Stimulated activated CD8-positive, alpha-beta memory T cell treated with anti-CD3 and anti-CD28 coated beads, Interleukin-12 subunit alpha, Interleukin-12 subunit beta, amount 100 ng/mL, for 24 hours (primary cell): ENCODE measurements around the gene RAPGEF4.

ENCODE experiments used
- DNase-seq: peaks from one replicate; pipeline ENCODE4 v3.0.0-alpha.2; 2020; ENCODE audit errors: extremely low read depth

RAPGEF4 gene

DNA sequence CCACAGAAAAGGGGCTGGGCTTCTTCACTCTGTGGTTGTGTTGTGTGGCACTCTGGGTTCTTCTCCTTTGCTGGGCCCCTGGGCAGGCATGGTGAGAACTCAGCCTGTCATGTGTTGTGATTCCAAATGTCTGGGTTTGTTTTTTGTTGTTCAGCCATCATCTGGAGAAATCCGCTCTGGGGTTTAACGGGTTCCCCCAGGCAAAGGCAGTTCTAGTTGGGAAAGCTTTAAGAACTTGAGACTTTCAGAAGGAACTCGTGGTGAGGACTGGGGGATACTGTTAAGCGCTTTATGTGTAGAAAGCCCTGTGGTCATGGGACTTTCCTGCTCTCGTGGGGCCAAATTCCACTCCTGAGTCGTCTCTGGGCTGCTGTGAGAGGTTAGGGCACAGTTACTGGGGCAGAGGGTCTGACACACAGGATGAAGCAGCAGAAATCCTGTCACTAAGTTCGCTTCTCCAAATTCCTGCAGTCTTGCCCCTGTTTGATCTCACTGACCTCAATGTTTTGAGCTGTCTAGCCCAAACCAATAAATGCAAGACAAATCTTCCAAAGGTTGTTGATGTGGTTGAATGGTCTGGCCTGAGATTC lies 87.7 kb downstream of the RAPGEF4 start:
- no peak for DNase-seq

- no peak for DNase-seq
These were observed 90.9 kb downstream of the RAPGEF4 start for GRCh38 chr2:172826522-172826921.

DNA sequence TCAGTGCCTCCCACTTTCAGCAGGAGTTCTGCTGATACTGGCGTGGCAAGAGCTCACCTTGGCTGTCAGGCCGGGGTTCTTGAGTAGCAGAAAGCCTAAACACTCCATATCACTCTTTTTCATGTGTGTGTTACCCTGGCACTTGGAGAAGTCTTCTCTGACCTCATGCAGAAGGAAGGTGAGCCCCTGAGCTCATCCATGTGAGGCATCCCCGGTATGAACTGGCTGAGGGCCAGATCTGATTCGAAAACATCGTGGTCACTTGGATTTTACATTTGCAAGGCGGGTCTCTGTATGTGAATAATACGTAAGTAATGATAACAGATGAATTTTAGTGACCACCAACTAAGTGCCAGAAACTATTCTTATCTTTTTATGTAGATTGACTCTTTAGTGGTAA lies 93.6 kb downstream of the RAPGEF4 start:
- DNase-seq = no peak

DNA sequence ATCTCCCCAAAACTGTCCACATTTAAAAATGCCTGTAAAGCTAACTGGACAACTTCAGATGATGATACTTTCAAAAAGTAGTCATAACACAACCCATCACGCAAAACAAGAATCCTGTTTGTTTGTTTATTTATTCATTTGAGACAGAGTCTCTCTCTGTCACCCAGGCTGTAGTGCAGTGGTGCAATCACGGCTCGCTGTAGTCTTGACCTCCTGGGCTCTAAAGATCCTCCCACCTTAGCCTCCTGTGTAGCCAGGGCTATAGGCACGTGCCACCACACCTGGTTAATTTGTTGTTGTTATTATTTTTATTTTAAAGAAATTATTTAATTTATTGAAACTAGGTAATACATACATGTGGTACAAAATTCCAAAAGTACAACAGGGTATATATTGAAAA lies 94.8 kb downstream of the RAPGEF4 start:
- DNase-seq = no peak

DNA sequence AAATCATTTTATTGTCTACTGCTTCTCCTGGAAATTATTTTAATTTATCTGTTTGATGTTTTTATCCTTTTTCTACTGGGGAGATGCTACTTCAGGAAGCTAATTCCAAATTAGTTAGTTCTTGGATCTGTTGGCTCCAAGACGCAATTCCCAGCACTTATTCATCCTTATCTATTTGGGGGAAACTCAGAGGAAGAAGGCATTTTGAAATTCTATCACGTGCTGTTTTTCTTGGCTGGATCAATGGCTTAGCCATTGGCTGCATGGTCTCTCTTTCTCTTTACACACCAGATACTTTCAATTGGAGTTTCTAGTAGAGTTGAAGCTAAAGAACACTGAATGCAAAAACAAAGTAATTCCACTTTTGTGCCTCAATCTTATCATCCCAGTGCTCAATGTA lies 98.3 kb downstream of the RAPGEF4 start:
- no peak for DNase-seq

DNA sequence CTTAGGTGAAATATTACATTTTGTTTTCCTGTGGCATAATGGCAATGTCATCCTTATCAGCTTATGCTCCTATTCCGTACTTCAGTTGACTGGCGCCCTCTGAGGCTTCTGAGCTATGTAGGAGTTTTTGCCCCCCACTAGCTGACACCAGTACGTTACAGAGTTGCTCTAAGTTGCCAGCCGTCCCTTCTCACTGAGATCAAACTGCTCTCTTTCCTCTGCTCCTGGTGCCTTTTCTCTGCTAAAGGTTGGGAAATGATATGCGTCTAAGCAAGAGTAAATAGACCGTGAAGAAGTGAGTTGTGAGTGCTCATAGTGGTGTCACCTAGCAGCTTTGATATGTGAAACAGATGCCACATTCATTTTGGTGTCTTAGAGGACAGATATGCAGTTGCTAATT lies 99.2 kb downstream of the RAPGEF4 start:
- DNase-seq = no peak

GRCh38 chr2:172836347-172836821 lies 100.7 kb downstream of the RAPGEF4 start:
- no peak for DNase-seq

- no peak for DNase-seq
These were observed 101.2 kb downstream of the RAPGEF4 start for GRCh38 chr2:172836827-172837226.

- no peak for DNase-seq
These were observed 103.8 kb downstream of the RAPGEF4 start for GRCh38 chr2:172839446-172839845.

GRCh38 chr2:172842511-172843265 lies 107.0 kb downstream of the RAPGEF4 start:
- DNase-seq = no peak

DNA sequence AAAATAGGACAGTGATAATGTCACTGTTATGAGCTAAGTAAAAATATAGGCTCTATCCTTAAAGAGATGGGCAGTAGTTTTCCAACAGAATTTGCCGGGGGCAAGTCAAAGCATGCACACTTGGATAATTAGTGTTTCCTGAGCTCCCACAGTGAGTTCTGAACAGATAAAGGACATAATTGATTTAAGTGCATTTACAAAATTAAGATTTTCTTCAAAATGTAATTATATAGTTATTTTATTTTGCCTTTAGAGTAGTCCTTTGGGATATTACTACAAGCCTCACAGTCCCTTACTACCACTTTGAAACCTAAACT lies 107.6 kb downstream of the RAPGEF4 start:
- no peak for DNase-seq

- DNase-seq = no peak
These were observed 108.5 kb downstream of the RAPGEF4 start for GRCh38 chr2:172843902-172844715.

DNA sequence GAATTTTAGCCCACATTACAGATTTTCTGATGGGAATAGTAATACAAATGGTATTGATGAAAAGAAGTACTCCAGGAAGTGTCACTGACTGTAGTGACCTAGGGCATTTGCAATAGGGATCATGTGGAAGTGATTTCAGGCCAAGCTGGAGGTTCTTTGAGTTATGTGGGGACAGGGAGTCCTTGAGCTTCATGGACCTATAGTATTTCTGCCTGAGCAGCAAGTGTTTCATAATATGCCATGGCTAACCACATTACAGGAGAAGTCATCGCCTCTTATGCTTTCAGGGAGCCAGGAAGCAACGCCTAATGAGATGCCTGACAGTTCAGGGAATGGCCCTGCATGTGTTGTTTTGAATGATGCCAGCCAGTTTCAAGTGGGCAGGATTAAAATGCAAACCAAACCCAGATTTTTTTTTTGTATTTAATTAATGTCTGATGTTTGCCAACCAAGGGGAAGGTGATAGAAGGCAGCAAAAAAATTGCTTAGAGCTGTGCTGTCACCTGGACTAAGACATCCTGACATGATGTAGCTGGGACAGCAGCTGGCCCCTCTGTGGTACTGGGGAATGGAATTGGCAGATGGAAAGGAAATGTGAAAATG lies 109.5 kb downstream of the RAPGEF4 start:
- DNase-seq = no peak

- DNase-seq = no peak
These were observed 110.9 kb downstream of the RAPGEF4 start for GRCh38 chr2:172846551-172846950.

- no peak for DNase-seq
These were observed 111.5 kb downstream of the RAPGEF4 start for GRCh38 chr2:172847188-172847587.

DNA sequence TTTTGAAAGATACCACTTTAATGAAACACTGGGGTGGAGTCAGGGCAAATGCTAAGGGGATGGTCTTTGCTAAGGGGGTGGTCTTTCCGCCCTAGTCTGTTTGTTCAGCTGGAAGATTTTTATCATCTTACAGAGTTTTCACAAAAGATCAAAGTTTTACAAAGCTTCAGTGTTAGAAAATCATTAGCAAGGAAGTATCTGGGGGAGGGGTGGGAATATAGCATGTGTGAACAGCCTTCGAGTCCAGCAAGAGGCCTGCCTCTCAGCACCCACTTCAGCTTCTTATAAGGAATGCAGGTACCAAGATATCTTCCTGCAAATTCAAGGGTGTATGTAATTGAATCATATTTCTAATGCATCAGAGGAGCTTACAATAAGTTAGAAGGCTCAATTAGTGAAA lies 112.9 kb downstream of the RAPGEF4 start:
- DNase-seq = no peak

DNA sequence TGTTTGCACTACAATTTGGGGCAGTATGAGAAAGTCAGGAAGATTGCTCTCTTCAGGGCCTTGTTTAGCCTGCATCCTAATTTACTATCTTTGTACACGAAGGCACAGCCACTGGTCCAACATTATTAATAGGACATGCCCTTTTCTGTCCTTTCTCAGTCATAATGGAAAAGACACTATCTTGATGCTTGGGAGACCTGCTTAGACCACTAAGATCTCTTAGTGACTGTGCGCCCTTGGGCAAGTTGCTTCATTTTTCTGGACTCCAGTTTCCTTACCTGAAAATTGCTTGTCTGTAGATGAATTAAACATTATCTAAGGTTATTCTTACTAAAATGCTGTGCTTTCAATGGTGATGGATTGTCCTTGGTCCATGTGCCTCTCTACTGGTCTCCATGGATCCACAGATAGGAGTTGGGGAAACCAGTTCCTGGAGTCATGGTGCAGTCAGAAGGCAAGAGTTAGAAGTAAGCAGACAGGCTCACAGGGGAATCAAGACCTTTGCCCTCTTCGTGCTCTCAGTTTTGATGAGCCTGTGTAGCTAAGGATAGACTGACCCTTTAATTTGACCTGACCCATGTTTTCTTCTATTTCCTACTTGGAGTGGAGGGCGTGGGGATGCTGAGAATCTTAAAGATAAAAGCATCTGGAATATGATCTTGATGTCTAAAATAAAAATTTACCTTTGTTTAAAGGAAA lies 114.0 kb downstream of the RAPGEF4 start:
- DNase-seq = no peak

DNA sequence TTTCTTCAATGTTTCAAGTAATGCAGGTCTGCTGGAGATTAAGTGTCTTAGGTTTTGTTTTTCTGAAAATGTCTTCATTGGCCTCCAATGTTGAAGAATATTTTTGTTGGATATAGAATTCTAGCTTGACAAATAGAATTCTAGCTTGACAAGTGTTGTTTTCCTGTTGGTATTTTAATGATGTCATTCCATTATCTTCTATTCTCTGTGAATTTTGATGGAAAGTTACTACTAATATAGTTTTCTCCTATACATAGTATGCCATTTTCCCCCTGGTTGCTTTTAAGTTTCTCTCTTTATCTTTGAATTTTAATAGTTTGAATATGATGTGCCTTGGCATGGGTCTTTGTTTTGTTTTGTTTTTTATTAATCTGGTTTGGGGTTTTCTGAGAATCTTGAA lies 119.9 kb downstream of the RAPGEF4 start:
- DNase-seq = no peak

- DNase-seq = no peak
These were observed 121.0 kb downstream of the RAPGEF4 start for GRCh38 chr2:172856606-172857005.

DNA sequence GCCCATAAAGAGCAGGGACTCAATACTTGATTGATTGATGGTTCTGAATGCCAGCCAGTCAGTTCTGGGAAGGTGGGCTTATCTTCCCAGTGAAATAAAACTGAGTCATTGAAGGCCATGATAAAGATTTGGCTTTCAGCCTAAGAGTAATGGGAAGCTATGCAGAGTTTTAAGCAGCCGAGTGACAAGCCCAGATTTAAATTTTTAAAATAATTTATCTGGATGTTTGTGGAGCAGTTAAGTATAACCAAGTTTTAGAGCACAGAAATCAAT lies 122.8 kb downstream of the RAPGEF4 start:
- no peak for DNase-seq

DNA sequence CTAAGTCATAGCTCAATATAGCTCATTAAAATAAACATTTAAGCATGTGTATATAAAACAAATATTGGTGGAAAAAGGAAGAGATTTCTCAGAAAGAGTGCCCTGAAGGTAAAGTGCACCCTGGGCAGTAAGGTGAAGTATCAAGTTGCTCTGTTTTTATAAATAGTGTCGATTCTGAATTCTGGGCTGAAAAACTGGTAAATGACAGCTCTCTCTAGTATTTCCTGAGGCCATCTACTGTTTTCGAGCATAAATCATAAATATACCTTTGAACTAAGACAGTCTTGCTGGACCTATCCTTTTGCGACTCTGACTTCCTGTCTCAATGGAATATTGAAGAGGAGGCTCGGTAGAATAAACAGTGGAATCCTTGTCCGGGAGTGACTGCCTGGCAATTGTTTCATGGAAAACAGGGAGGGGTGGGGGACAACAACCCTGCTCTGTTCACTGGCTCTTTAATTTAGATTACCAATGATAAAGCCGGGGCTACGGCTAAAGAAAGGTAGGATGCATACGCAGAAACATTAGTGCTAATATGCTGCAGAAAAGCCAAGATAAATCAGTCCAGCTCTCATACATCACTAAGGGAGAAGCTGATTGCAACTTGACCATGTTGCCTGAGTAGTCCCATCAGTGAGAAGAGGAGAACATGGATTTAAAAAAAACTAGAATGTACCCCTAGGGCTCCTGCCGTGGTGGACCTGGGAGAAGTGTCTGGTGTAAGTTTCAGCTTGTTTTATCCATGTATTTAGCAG lies 124.1 kb downstream of the RAPGEF4 start:
- no peak for DNase-seq
